ACC112 (cell line): ENCODE measurements around the gene SELENOO.

Source experiments
- H2AFZ ChIP-seq: fragments of 200-600 bp; sonication (generic); one replicate; pipeline ENCODE4 v1.6.0; 2017; ENCODE audit warnings: antibody characterized with exemption, low read length; ENCODE audit not compliant: unreplicated experiment
- H3K27ac ChIP-seq: fragments of 200-600 bp; sonication (generic); 2 replicates; pipeline ENCODE4 v1.5.1; 2014; ENCODE audit warnings: low read depth, mild to moderate bottlenecking, antibody characterized with exemption, low read length, moderate library complexity
- H3K27me3 ChIP-seq: fragments of 200-600 bp; sonication (generic); 2 replicates; pipeline ENCODE4 v1.6.1; 2014; ENCODE audit warnings: mild to moderate bottlenecking, antibody characterized with exemption, low read length, moderate library complexity, mixed read lengths; ENCODE audit not compliant: insufficient read depth
- H3K36me3 ChIP-seq: fragments of 200-600 bp; sonication (generic); 2 replicates; pipeline ENCODE4 v1.6.1; 2016; ENCODE audit warnings: mild to moderate bottlenecking, antibody characterized with exemption, low read length, moderate library complexity, mixed read lengths; ENCODE audit not compliant: insufficient read depth
- H3K4me1 ChIP-seq: fragments of 200-600 bp; sonication (generic); one replicate; pipeline ENCODE4 v1.6.1; 2016; ENCODE audit warnings: low read length, mixed read lengths; ENCODE audit not compliant: insufficient read depth, unreplicated experiment, control insufficient read depth
- H3K4me3 ChIP-seq: fragments of 200-600 bp; sonication (generic); 2 replicates; pipeline ENCODE4 v1.5.1; 2014; ENCODE audit warnings: mild to moderate bottlenecking, low read depth, low read length
- H3K79me2 ChIP-seq: fragments of 200-600 bp; sonication (generic); one replicate; pipeline ENCODE4 v1.6.0; 2016; ENCODE audit warnings: low read length; ENCODE audit not compliant: control insufficient read depth, unreplicated experiment, insufficient read depth

The SELENOO gene

DNA sequence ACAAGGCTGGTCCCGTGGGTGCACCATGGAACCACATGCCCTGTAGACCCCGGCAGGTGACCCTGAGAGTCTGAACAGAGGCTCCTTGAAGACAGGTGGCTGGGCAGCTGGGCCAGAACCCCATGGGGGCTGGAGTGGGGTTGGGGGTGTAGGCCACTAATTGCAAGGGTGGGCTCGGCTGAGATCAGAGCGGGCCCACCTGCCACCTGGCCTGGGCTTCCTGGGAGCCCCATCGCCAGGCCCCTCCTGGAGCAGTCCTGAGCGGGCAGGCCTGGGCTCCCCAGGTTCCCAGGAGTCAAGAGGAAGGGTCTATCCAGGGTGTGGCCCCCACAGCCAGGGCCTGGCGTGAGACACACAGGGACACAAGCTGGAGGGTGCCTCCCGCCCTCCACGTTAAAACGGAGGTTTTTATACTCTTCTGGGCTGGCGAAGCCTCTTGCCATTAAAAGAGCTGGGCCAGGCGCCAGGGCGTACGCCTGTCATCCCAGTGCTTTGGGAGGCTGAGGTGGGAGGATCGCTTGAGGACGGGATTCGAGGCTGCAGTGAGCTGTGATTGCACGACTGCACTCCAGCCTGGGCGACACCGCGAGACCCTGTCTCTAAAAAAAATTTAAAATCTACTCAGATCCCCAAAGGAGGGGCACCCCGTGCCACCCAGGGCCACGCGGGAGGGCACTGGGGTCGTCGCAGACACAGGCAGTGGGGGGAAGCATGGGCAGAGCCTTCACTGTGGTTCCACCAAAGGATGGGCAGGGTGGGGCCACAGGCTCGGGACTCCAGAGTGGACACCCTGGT lies 19.9 kb upstream of the SELENOO start:
- Histone ChIP-seq H3K36me3 (no peaks in the 10 kb centered on the region), H3K4me3 (no peak overlapping the region), H3K27me3 (no peaks in the 10 kb centered on the region), H3K79me2 (no peaks in the 10 kb centered on the region), H3K4me1 (peaks cover 4% of the 10 kb centered on the region), H3K27ac (no peak overlapping the region), H2AFZ (no peak overlapping the region)

GRCh38 chr22:50182176-50183081 lies 18.4 kb upstream of the SELENOO start:
- H3K27ac ChIP-seq, result no peak overlapping the region
- no peak overlapping the region for H3K4me3 ChIP-seq
- H2AFZ ChIP-seq, result no peak overlapping the region
- H3K79me2 ChIP-seq, result peaks cover 10% of the 10 kb centered on the region
- H3K36me3 ChIP-seq, result no peaks in the 10 kb centered on the region
- H3K4me1 ChIP-seq, result peaks cover 8% of the 10 kb centered on the region
- no peaks in the 10 kb centered on the region for H3K27me3 ChIP-seq

- Histone ChIP-seq H3K4me3 (no peak overlapping the region), H3K4me1 (peaks cover 8% of the 10 kb centered on the region), H3K36me3 (no peaks in the 10 kb centered on the region), H3K27ac (no peak overlapping the region), H3K27me3 (no peaks in the 10 kb centered on the region), H2AFZ (no peak overlapping the region), H3K79me2 (peaks cover 12% of the 10 kb centered on the region)
Observed at GRCh38 chr22:50183141-50183971, 17.5 kb upstream of the SELENOO start.

GRCh38 chr22:50184004-50184901 lies 16.6 kb upstream of the SELENOO start:
- H3K27me3 ChIP-seq, result no peaks in the 10 kb centered on the region
- H3K79me2 ChIP-seq, result peaks cover 15% of the 10 kb centered on the region
- H3K4me1 ChIP-seq, result peaks cover 8% of the 10 kb centered on the region
- H2AFZ ChIP-seq, result no peak overlapping the region
- no peak overlapping the region for H3K4me3 ChIP-seq
- no peaks in the 10 kb centered on the region for H3K36me3 ChIP-seq
- H3K27ac ChIP-seq, result no peak overlapping the region

DNA sequence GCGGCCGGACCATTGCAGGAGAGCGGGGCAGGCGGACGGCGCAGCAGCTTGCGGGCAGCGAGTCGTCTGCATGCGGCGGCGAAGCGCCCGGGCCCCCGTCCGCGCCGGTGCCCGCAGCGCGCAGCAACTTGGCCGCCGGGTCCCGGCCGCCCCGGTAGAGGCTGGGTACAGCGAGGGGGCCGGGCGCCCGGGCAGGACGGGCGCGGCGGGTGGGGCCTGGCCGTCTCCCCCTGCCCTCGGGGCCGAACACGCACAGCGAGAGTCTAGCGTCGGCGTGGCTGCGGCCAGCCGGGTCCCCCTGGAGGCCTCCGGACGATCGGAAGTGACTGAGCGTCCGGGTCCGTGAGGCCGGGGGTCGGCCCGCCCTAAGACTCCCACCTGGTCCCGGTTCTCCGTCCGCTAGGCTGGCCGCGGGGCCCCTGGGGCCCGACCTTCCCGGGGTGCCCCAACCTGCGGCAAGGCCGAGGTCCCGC lies 15.9 kb upstream of the SELENOO start:
- Histone ChIP-seq H3K4me3 (peak overlapping the region; percentile 85), H3K79me2 (peaks cover 16% of the 10 kb centered on the region), H3K27me3 (no peaks in the 10 kb centered on the region), H2AFZ (peak overlapping the region; percentile 65), H3K4me1 (peaks cover 8% of the 10 kb centered on the region), H3K27ac (no peak overlapping the region), H3K36me3 (no peaks in the 10 kb centered on the region)

DNA sequence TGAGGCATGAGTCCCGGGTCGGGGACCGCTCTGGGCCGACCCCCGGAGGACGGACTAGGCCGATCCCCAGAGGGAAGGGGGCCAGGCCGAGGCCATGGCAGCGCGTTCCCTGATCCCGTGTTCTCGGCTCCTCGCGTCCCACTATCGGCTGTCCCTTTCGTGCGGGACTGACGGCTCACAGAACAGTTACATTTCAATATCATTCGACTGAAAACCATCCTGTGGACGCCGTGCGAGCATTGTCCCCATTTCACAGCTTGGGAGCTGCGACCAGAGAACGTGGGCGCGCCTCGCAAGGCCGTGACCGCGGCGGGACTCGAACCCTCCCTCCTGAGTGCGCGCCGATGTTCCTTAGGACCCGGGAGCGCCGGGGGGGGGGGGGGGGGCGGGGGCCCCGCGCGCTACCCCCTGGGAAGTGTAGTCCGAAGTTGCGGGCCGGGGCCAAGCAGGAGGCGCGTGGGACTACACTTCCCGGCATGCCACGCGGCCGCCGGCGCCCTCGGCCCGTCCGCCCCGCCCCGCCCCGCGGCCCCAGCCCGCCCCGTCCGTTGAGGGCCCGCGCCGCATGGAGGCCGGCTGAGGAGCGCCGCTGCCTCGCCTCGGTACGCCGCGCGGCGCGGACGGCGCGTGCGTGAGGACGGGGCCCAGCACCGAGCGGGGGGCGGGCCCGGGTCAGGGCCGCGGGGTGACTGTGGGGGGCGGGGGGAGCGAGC lies 15.3 kb upstream of the SELENOO start, which contains the start of gene TRABD:
TSS of gene TRABD (plus strand) at position 539 of the 713 bp plus-strand sequence. CDS start 7,148 bp downstream, outside the sequence.
- Histone ChIP-seq H3K4me3 (peak within 1 kb of the TSS; percentile 85), H3K36me3 (no peaks in the 10 kb centered on the region), H3K27ac (no peak within 1 kb of the TSS), H3K27me3 (no peaks in the 10 kb centered on the region), H3K79me2 (peaks cover 16% of the 10 kb centered on the region), H3K4me1 (peaks cover 10% of the 10 kb centered on the region), H2AFZ (peak within 1 kb of the TSS; percentile 65)

- Histone ChIP-seq H2AFZ (no peak overlapping the region), H3K27me3 (no peaks in the 10 kb centered on the region), H3K27ac (no peak overlapping the region), H3K4me3 (peak overlapping the region; percentile 73), H3K36me3 (no peaks in the 10 kb centered on the region), H3K4me1 (peaks cover 16% of the 10 kb centered on the region), H3K79me2 (peaks cover 16% of the 10 kb centered on the region)
Observed at GRCh38 chr22:50186181-50186714, 14.6 kb upstream of the SELENOO start.

DNA sequence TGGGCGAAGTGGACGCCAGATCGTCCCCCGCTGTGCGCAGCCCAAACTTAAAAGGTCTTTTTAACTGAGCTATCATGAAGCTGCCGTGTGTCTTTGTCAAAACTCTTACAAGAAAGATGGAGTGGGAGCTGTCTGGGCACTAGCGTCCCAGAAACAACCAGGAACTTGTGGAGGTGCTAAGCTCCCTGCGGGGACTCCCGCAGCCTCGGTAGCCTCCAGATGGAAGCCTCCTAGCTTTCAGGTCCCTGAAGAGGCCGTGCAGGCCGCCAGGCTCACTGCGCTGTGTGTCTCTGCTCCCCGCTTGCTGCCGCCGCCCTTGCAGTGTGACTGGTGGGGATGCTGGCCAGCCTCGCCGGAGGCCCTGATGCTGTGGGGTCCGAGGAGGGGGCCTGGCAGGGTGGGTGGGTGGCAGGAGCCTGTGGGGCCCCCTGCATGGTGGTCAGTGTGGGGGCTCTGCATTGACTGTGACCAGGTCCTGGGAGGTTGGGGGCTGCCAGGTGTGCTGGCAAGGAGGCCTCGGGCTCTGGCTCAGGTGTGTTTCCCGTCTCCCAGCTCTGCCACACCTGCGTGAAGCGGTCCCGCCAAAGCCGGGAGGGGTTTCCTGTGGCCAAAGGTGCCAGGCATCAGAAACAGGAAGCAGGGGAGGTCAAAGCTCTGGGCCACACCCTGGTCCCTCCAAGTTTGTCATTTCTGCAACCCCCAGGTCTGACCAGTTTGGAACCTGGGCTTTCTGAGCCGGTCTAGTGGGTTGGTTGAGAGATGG lies 13.9 kb upstream of the SELENOO start:
- Histone ChIP-seq H3K36me3 (no peaks in the 10 kb centered on the region), H3K27ac (no peak overlapping the region), H3K27me3 (no peaks in the 10 kb centered on the region), H2AFZ (no peak overlapping the region), H3K4me3 (peak overlapping the region; percentile 73), H3K79me2 (peaks cover 16% of the 10 kb centered on the region), H3K4me1 (peaks cover 16% of the 10 kb centered on the region)
